Liver (tissue), 3 donors: ENCODE data around the gene YIPF2.

Source experiments
- GABPA ChIP-seq, 2 donors: IDR thresholded peaks in 1 of 2; conservative IDR thresholded peaks in 1 of 2; 2 replicates each; pipeline ENCODE4 v1.6.1; 2016; ENCODE audit warnings: antibody characterized with exemption in 2 of 2, mild to moderate bottlenecking in 1 of 2, moderate library complexity in 1 of 2
- JUND ChIP-seq, 2 donors: IDR thresholded peaks; 2 replicates each; pipeline ENCODE4 v1.6.1; 2016; ENCODE audit warnings: antibody characterized with exemption in 2 of 2
- RAD21 ChIP-seq, 2 donors: IDR thresholded peaks; 2 replicates each; pipeline ENCODE4 v1.6.1; 2016; ENCODE audit warnings: antibody characterized with exemption in 2 of 2, mild to moderate bottlenecking in 2 of 2
- RXRA ChIP-seq, 2 donors: IDR thresholded peaks; 2 replicates each; pipeline ENCODE4 v1.6.1; 2017 to 2018; ENCODE audit warnings: antibody characterized with exemption in 2 of 2, mild to moderate bottlenecking in 1 of 2
- SP1 ChIP-seq: IDR thresholded peaks from 2 replicates; pipeline ENCODE4 v1.6.1; 2018; ENCODE audit warnings: antibody characterized with exemption, mild to moderate bottlenecking
- TAF1 ChIP-seq: conservative IDR thresholded peaks from 2 replicates; pipeline ENCODE4 v1.6.1; 2016; ENCODE audit warnings: antibody characterized with exemption, mild to moderate bottlenecking
- YY1 ChIP-seq: IDR thresholded peaks from 2 replicates; pipeline ENCODE4 v1.6.1; 2016; ENCODE audit warnings: antibody characterized with exemption, mild to moderate bottlenecking
- TF ChIP-seq, protein P1 (sequence below): fragments of 150-350 bp; IDR thresholded peaks from 2 replicates; pipeline ENCODE4 v1.5.1; 2017; ENCODE audit warnings: improper control_type of control experiment, low read depth, low read length; ENCODE audit not compliant: missing input control
- TF ChIP-seq, protein P2 (sequence below): IDR thresholded peaks from 2 replicates; pipeline ENCODE4 v1.6.1; 2016; ENCODE audit warnings: antibody characterized with exemption
- TF ChIP-seq, protein P3 (sequence below): IDR thresholded peaks from 2 replicates; pipeline ENCODE4 v1.6.1; 2016; ENCODE audit warnings: antibody characterized with exemption, mild to moderate bottlenecking
- TF ChIP-seq, protein P4 (sequence below): IDR thresholded peaks from 2 replicates; pipeline ENCODE4 v1.6.1; 2016; ENCODE audit warnings: antibody characterized with exemption
- TF ChIP-seq, protein P5 (sequence below): IDR thresholded peaks from 2 replicates; pipeline ENCODE4 v1.6.1; 2016; ENCODE audit warnings: antibody characterized with exemption
- donor health status: healthy.
- donor health status: healthy.

DNA sequence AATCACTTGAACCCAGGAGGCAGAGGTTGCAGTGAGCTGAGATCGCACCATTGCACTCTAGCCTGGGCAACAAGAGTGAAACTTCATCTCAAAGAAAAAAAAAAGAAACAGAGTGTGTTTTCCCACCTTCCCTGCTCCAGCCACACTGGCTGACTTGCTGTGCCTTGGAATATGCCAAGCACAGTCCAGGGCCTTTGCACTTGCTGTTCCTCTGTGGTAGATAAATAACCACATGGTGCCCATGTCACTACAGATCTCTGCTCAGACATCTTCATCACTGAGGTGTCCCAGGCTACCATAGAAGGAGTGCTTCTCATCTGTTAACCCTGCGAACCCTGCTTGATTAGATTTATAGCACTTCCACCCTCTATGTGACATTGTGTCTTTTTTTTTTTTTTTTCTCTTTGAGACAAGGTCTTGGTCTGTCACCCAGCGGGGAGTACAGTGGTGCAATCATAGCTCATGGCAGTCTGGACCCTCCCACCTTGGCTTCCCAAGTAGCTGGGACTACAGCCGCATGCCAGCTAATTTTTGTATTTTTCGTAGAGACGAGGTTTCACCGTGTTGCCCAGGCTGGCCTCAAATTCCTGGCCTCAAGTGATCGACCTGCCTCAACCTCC lies 42.8 kb upstream of the YIPF2 start:
- no peak for TF ChIP-seq YY1
- TF ChIP-seq, protein P1, sequence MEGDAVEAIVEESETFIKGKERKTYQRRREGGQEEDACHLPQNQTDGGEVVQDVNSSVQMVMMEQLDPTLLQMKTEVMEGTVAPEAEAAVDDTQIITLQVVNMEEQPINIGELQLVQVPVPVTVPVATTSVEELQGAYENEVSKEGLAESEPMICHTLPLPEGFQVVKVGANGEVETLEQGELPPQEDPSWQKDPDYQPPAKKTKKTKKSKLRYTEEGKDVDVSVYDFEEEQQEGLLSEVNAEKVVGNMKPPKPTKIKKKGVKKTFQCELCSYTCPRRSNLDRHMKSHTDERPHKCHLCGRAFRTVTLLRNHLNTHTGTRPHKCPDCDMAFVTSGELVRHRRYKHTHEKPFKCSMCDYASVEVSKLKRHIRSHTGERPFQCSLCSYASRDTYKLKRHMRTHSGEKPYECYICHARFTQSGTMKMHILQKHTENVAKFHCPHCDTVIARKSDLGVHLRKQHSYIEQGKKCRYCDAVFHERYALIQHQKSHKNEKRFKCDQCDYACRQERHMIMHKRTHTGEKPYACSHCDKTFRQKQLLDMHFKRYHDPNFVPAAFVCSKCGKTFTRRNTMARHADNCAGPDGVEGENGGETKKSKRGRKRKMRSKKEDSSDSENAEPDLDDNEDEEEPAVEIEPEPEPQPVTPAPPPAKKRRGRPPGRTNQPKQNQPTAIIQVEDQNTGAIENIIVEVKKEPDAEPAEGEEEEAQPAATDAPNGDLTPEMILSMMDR = no peak
- TF ChIP-seq, protein P2, sequence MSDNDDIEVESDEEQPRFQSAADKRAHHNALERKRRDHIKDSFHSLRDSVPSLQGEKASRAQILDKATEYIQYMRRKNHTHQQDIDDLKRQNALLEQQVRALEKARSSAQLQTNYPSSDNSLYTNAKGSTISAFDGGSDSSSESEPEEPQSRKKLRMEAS = no peak
- no peak for TF ChIP-seq SP1
- TF ChIP-seq GABPA (IDR thresholded peaks at IDR 0.05 in 1 of 2, conservative IDR thresholded peaks at IDR 0.05 in 1 of 2) = no peak
- TF ChIP-seq JUND (IDR thresholded peaks at IDR 0.05) = no peak
- TF ChIP-seq, protein P3, sequence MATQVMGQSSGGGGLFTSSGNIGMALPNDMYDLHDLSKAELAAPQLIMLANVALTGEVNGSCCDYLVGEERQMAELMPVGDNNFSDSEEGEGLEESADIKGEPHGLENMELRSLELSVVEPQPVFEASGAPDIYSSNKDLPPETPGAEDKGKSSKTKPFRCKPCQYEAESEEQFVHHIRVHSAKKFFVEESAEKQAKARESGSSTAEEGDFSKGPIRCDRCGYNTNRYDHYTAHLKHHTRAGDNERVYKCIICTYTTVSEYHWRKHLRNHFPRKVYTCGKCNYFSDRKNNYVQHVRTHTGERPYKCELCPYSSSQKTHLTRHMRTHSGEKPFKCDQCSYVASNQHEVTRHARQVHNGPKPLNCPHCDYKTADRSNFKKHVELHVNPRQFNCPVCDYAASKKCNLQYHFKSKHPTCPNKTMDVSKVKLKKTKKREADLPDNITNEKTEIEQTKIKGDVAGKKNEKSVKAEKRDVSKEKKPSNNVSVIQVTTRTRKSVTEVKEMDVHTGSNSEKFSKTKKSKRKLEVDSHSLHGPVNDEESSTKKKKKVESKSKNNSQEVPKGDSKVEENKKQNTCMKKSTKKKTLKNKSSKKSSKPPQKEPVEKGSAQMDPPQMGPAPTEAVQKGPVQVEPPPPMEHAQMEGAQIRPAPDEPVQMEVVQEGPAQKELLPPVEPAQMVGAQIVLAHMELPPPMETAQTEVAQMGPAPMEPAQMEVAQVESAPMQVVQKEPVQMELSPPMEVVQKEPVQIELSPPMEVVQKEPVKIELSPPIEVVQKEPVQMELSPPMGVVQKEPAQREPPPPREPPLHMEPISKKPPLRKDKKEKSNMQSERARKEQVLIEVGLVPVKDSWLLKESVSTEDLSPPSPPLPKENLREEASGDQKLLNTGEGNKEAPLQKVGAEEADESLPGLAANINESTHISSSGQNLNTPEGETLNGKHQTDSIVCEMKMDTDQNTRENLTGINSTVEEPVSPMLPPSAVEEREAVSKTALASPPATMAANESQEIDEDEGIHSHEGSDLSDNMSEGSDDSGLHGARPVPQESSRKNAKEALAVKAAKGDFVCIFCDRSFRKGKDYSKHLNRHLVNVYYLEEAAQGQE = no peak
- TF ChIP-seq, protein P4, sequence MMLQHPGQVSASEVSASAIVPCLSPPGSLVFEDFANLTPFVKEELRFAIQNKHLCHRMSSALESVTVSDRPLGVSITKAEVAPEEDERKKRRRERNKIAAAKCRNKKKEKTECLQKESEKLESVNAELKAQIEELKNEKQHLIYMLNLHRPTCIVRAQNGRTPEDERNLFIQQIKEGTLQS = no peak
- TF ChIP-seq, protein P5, sequence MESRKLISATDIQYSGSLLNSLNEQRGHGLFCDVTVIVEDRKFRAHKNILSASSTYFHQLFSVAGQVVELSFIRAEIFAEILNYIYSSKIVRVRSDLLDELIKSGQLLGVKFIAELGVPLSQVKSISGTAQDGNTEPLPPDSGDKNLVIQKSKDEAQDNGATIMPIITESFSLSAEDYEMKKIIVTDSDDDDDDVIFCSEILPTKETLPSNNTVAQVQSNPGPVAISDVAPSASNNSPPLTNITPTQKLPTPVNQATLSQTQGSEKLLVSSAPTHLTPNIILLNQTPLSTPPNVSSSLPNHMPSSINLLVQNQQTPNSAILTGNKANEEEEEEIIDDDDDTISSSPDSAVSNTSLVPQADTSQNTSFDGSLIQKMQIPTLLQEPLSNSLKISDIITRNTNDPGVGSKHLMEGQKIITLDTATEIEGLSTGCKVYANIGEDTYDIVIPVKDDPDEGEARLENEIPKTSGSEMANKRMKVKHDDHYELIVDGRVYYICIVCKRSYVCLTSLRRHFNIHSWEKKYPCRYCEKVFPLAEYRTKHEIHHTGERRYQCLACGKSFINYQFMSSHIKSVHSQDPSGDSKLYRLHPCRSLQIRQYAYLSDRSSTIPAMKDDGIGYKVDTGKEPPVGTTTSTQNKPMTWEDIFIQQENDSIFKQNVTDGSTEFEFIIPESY = no peak
- no peak for TF ChIP-seq RAD21 (IDR thresholded peaks at IDR 0.05)
- TF ChIP-seq RXRA (IDR thresholded peaks at IDR 0.05) = no peak
- no peak for TF ChIP-seq TAF1
